GM18909 (cell line): ENCODE results near the gene RGS19.

Experiments used
- ATAC-seq: cut with Tn5 transposase; IDR thresholded peaks from one replicate; pipeline ENCODE4 v1.9.1; 2021; ENCODE audit warnings: mild to moderate bottlenecking; ENCODE audit not compliant: unreplicated experiment, poor library complexity

Gene RGS19

DNA sequence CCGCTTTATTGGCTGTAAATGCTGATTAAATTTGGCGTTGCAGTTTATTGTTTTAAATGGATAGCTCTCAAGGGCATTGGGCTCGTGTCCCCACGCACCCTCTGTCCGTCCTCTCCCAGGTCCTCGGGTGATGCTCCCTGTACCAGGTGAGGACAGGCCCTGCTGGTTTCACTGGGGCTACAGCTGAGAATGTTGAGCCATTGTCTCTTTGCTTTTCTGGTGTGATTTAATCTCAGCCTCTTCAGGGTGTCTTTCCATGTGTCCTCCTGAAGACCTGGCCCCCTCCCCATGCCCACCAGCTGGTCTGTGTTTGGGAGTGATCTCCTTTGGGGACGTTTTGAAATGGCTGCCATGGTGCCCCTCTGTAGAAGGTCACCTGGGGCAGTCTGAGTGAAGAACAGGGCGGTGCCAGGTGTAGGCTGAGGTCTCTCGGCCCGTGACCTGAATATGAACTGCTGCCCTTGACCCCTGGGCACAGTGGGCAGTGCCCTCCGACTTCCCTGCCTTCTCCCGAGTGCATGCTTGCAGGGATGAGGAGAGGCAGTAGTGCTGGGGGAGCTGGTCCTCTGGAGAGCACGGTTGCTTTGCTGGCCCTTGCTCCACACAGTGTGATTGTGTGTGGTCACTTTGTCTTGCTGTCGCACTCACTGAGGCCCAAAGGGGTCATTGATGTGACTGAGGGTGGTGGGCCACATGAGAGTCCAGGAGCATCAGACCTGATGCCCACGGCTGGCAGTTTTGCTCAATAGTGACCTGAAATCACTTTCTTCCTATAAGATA, 55.8 kb downstream of the RGS19 start:
- no peak for ATAC-seq
